ENCODE data around the gene CATSPERZ. TPM values are rescaled to one million over a fixed set of nuclear protein-coding genes. Genes with fewer than 3 reads are reported as not detected.
A peak's percentile ranks its signal among the peaks of the same experiment; 100 is the strongest.

CATSPERZ gene
- total and polyA plus RNA-seq, 9 of the 15 experiments (the other 6 are each of a cell fraction or from before 2014, with no cell fraction given), result 0.86 to 8.5 (median 3.5) TPM

GRCh38 chr11:64341851-64342791 lies 42.0 kb downstream of the CATSPERZ start (continued):
- TF ChIP-seq SUPT5H (IDR thresholded peaks at IDR 0.05) (peak; percentile 70), SP1 (CRISPR knock-in tag; IDR thresholded peaks at IDR 0.05) (peak; percentile 74; the same call in 1 of the 2 replicates), CBFA2T2 (conservative IDR thresholded peaks at IDR 0.05) (peak; percentile 32; the same call in 1 of the 2 replicates), TCF3 (CRISPR knock-in tag; IDR thresholded peaks at IDR 0.05) (peak; percentile 36; the same call in 1 of the 2 replicates), NR2C1 (IDR thresholded peaks at IDR 0.05) (peak; percentile 88), NR2C1 (tag; IDR thresholded peaks at IDR 0.05) (peak; percentile 89), ZNF24 (IDR thresholded peaks at IDR 0.05) (0 out of 2 replicates have a peak, but pooled peaks have one; percentile 18), ATF1 (CRISPR knock-in tag; IDR thresholded peaks at IDR 0.05) (no peak), ATF1 (tag; IDR thresholded peaks at IDR 0.05) (0 out of 2 replicates have a peak, but pooled peaks have one; percentile 37), RREB1 (CRISPR knock-in tag; IDR thresholded peaks at IDR 0.05) (0 out of 2 replicates have a peak, but pooled peaks have one; percentile 4), ZNF146 (CRISPR knock-in tag; IDR thresholded peaks at IDR 0.05; ENCODE audit: unreplicated experiment) (no peak), TBP (optimal IDR thresholded peaks at IDR 0.05; ENCODE audit: low read depth, low read length) (peak; percentile 40), ZBTB9 (CRISPR knock-in tag; IDR thresholded peaks at IDR 0.05) (peak; percentile 85), ZBTB2 (IDR thresholded peaks at IDR 0.05) (0 out of 2 replicates have a peak, but pooled peaks have one; percentile 37), HDAC8 (tag; IDR thresholded peaks at IDR 0.05) (0 out of 2 replicates have a peak, but pooled peaks have one; percentile 35), TSHZ1 (CRISPR knock-in tag; IDR thresholded peaks at IDR 0.05) (no peak)
